ENCODE measurements around the gene REXO1. TPM values are rescaled to one million over a fixed set of nuclear protein-coding genes. Genes with fewer than 3 reads are reported as not detected.

Gene REXO1
- total and polyA plus RNA-seq, 2 of the 8 experiments (the other 6 are each of a cell fraction or from before 2014, with no cell fraction given): 42.4 to 44.3 TPM

GRCh38 chr19:1774989-1775772 is 73.1 kb downstream of the REXO1 start (continued):
- TF ChIP-seq CHD7 (IDR thresholded peaks at IDR 0.05; ENCODE audit: insufficient replicate concordance, low read length) (no peak), SP2 (IDR thresholded peaks at IDR 0.05; ENCODE audit: low read length) (no peak), SIRT6 (IDR thresholded peaks at IDR 0.05; ENCODE audit: low read length) (no peak), GTF2F1 (IDR thresholded peaks at IDR 0.05; ENCODE audit: borderline replicate concordance, low read depth, low read length) (peak; percentile 13; the same call in 1 of the 2 replicates), HDAC6 (IDR thresholded peaks at IDR 0.05; ENCODE audit: low read depth, low read length) (no peak)
- TF ChIP-seq, protein P1, sequence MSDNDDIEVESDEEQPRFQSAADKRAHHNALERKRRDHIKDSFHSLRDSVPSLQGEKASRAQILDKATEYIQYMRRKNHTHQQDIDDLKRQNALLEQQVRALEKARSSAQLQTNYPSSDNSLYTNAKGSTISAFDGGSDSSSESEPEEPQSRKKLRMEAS (IDR thresholded peaks at IDR 0.05): peak; percentile 86
- TF ChIP-seq, protein P2, sequence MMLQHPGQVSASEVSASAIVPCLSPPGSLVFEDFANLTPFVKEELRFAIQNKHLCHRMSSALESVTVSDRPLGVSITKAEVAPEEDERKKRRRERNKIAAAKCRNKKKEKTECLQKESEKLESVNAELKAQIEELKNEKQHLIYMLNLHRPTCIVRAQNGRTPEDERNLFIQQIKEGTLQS (IDR thresholded peaks at IDR 0.05; ENCODE audit: insufficient read depth, low read depth, low read length): no peak

Measured in H1 (cell line).